Posterior cingulate gyrus (tissue), 11 donors: Measurements from ENCODE around the gene SLC17A9.
A peak's percentile ranks its signal among the peaks of the same experiment; 100 is the strongest.

Experiments used
- DNase-seq, 10 donors: peaks; one replicate each; pipeline versions ENCODE4 v3.0.0 to v3.0.0-alpha.2; 2020 to 2021; ENCODE audit warnings: mixed read lengths in 3 of 10
- intact Hi-C: fragments of 100-400 bp; cut with DNase I; formaldehyde crosslinking; loops from one replicate; pipeline ENCODE4 v1.15.1; 2023

The SLC17A9 gene, protein sequence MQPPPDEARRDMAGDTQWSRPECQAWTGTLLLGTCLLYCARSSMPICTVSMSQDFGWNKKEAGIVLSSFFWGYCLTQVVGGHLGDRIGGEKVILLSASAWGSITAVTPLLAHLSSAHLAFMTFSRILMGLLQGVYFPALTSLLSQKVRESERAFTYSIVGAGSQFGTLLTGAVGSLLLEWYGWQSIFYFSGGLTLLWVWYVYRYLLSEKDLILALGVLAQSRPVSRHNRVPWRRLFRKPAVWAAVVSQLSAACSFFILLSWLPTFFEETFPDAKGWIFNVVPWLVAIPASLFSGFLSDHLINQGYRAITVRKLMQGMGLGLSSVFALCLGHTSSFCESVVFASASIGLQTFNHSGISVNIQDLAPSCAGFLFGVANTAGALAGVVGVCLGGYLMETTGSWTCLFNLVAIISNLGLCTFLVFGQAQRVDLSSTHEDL

DNA sequence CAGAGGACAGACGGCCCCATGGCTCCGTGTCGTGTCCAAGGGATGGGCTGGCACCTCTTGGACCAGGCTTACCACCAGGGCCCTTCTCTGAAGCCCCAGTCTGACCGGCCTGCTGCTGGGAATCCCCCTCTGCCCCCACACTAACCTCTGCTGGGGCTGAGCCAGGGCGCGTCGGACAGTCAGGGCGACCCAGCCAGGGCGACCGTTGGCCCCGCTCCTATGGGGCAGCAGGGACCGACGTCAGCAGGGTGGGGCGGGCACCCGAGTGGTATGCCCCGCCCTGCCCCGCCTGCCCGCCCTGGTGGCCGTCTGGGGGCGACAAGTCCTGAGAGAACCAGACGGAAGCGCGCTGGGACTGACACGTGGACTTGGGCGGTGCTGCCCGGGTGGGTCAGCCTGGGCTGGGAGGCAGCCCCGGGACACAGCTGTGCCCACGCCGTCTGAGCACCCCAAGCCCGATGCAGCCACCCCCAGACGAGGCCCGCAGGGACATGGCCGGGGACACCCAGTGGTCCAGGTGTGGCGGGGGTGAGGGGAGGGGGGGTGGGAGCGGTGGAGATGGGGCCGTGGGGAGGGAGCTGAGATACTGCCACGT is at the start of gene SLC17A9:
SLC17A9 (plus strand) TSS at position 337 of the 595 bp plus-strand sequence; CDS start at position 459, 122 bp downstream.
- DNase-seq: peak in 5 of 10 donors; percentile 30 to 88 (median 64)

DNA sequence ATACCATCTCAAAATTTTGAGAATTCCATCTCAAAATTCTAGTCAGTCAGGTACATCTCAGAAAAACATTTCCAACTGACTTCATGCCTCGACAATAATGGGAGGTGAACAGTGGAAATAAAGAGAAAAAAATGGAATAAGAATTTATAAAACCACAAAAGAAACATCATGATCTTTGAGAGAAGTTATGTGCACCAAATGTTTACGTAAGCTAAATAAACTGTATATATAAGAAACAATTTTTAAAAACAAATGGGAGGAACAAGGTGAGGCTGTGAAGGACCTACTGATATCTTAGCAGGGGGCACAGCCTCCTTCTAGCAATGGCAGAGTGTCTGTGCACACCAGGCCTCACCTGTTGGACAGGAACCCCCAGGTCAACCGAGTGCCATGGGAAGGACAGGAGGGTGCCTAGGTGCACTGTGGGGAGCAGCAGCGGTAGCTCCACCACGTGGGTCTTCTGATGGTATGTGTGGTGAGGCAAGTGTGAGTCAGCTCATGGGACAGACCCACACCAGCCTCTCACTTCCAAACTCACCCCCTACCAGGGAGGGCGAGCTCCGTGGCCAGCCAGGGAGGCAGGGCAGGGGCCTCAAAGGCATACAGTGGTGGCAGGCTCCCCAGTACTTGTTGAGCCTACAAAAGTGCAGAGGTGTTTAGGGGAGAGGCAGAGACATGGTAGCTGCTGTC is 49.4 kb upstream of the SLC17A9 start:
- intact Hi-C loops: no loop called here
- peak in 1 of 10 donors; percentile 28 for DNase-seq

More for the DNA sequence above, at the start of gene SLC17A9:
- intact Hi-C loops: no loop called here

DNA sequence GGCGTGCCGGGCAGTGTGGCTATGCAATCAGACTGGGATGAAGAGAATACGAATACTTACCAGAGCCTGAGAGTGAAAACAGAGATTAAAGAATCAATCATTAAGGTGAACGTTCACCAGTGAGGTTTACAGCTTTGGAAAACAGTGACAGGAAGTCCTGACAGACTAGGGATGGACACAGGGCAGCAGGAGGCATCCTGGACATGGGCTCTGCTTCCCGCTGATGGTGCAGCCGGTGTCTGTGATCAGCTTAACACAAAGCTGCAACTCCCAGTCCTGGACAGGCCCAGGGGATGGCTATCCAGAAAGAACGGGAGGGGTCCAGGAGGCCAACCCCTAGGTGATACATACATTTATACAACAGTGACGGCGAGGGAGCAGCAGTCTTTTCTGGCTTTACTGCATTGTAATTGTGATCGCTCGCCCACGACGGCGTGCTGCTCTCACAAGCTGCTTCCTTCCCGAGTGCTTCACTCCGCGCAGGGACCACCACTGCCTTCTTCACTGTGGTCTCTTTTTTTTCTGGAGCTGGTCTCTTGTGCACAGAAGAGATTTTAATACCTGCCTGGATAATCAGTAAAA is 46.9 kb upstream of the SLC17A9 start:
- intact Hi-C loops: no loop called here
- peak in 1 of 10 donors; percentile 67 for DNase-seq

DNA sequence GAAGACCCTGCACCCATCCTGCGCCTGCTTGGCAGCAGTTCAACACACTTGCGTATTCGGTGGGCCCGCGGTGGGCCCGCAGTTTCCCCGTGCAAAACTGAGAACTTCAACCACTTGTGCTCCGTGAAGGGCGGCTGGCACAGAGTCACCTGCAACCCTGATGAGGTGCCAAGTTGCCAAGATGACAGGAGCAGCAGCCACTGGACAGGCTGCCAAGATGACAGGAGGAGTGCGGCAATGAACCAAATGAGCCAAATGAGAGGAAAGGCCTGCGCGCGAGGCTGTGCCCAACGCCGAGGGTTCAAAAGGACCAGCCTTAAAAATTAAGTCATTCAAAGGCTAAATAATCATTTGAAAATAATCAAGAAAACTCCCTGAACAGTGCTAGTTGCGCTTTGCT is 46.3 kb upstream of the SLC17A9 start:
- DNase-seq: peak in 1 of 10 donors; percentile 75
- intact Hi-C loops: no loop called here

DNA sequence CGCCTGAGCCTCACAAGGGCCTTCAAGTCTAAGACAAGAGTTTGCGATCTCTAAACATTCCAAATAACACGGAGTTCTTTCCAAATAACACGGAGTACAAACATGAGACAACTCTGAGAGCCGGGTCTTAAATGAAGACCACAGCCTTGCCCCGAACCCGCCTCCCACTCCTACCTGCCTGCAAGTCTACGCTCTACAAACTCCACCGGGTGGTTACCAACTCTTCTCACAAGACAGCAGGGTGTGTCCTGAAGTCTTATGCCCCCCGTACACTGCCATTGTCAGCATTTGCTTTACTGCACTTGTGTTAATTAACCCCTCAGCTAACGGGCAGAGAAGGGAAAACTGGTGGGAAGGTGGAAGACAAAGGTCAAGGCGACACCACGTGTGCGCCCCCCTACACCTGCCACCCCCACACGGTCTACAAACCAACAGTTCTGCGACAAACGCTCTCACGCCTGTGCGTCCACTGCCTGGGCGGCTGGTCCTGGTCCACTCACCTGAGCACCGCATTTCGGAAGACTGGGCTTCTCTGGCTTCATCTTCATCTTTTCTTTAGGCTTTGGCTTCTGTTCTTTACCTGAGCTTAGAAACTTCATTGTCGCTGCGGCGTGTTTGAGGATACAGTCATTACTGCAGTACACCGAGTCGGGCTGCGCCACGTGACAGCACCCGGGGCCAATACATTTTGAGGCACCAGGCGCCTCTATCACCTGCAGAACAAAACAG is 45.7 kb upstream of the SLC17A9 start:
- intact Hi-C loops: no loop called here
- DNase-seq: peak in 1 of 10 donors; percentile 48

DNA sequence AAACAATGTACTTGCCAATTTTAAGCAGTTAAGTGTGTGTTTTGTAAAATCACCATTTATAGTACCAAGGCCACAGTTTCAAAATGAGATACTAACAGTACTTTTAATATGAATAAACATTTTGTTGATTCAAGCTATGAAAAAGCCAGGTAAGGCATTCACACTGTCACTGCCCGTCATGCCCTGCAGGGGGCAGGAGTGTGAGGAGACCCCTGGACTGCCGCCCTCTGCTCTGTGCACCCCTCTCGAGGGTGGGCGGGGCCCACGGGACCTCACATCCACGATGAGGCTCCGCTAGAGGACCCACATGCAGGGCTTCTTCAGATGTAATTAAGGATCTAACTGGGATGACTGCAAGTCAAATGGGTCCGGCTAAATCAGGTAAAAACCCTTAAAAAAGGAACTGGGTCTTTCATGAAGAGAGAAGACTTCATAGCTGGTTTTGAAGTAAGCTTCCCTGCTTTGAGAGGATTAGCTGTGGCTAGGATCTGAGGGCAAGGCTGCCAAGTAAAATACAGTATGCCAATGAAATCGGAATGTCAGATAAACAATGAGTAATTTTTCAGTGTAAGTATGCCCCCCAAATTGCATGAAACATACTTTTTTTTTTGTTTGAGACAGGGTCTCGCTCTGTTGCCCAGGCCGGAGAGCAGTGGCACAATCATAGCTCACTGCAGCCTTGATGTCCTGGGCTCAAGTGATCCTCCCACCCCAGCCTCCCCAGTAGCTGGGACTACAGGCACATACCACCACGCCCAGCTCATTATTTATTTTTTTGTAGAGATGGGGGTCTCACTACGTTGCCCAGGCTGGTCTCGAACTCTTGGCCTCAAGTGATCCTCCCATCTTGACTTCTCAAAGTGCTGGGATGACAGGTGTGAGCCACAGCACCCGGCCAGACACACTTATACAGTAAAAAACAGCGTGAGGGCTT is 44.9 kb upstream of the SLC17A9 start:
- intact Hi-C loops: no loop called here

DNA sequence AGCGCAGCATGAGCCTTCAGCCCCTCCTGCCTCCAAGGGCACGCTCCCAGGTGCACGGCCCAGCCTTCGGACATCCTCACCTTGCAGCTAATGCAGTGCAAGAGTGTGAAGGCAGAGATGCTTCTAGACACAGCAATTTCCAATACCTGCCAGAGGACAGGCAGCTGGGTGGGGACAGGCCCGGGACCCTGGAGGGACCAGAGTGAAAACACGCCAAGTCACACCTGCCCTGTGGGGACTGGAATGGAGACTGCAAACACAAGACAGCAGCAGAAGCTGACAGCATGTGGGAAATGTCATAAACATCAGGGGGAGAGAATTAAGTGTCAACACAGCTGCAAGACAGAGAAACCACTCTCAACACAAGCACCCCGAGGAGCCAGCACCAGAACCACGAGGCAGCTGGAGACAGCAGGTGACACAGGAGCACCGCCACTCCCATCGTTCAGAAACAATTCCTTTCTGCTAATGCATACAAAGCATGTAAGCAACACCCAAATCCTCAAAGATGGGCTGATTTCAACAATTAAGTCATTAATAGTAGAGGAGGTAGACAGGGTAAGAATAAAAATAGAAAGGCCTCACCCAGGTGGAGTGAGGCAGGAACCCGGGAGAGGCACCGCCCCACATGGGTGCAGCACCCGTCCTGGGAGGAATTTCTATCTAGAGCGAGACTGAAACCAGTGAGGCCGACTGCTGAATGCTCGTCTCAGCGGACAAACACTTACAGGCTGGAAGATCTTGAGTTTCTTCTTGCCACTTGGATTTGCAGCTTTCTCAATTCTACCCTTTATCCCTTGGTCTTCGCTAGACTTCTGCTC is 43.3 kb upstream of the SLC17A9 start:
- intact Hi-C loops: no loop called here
- DNase-seq: peak in 1 of 10 donors; percentile 48

More for the DNA sequence above, 44.9 kb upstream of the SLC17A9 start:
- peak in 1 of 10 donors; percentile 35 for DNase-seq

DNA sequence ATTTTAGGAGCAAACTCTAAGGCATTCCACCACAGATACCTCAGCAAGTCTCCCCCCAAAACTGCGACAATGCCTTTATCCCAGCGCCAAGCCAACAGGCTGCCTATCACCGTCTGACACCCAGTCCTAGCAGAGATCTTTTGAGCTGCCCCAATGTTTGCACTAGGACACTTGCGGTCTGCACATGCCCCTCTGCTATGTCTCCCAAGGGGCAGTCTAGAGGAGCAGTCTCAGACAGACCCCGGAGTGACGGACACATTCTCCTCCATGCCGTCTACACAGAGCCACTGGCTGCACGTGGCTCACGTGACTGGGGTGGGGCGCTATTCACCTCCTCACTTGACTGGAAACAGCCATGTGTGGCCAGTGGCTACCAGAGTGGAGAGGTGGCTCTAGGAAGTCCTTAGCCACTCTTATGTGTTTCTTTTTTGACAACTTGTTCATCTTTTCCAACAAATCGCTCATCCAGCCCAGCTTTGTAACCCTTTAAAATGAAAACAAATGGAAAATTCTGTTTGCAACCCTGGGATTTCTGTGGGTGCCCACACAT is 42.2 kb upstream of the SLC17A9 start:
- DNase-seq: no peak
- intact Hi-C loops: no loop called here

DNA sequence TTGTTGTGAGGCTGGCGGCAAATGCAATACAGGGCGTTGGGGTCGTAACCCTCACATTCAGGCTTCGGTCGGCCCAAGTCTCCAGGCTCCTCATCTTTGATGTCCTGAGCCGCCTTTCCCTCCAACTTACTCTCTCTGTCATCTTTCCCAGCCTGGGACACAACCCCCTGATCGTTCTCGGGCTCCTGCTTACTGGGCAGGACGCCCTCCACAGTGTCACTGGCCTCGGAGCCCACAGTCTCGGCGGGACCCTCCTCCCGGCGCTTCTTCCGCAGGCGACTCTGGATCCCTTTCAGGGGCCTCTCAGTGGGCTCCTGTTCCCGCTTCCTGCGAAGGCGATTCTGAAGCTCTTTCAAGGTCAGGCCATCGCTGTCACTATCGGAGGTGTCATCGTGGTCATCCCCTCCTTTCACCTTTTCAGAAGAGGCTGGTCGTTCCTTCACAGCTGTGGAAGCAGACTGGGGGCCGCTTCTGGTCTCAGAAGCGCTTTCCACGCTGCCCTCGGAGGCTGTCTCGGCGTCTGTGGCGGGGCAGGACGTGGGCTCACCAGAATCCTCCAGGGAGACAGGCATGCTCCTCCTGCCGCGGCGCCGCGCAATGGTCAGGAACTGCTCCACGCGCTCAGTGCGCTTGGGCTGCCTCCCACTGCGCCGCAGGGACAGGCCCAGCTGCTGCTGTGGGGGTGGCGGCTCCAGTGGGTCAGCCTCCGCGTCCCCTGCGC is 41.6 kb upstream of the SLC17A9 start:
- peak in 1 of 10 donors; percentile 53 for DNase-seq
- intact Hi-C loops: no loop called here

DNA sequence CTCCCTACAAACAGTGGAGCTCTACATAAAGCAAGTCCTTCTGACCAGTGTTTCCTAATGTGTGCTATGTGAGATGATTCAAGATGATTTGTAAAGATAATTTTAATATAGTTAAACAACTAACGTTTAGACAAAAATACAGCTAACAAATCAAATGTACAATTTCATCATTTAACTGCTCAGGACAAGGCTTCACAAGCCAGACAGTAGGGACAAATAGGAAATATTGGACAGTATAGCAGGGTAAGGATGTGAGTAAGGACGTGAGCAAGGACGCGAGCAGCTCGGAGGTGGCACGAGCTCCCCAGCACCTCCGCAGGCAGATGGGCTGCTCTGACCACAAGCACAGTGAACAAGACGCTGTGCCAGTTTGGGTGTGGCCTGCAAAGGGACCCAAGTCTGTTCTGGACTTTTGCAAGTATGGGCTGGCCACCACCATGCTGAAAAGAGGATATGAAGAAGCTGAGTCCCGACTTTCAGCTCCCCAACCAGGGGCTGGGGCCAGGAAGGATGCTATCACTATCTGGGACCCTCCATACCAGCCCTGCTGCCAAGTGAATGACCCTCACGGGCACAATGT is 40.7 kb upstream of the SLC17A9 start:
- intact Hi-C loops: no loop called here
- DNase-seq: no peak

DNA sequence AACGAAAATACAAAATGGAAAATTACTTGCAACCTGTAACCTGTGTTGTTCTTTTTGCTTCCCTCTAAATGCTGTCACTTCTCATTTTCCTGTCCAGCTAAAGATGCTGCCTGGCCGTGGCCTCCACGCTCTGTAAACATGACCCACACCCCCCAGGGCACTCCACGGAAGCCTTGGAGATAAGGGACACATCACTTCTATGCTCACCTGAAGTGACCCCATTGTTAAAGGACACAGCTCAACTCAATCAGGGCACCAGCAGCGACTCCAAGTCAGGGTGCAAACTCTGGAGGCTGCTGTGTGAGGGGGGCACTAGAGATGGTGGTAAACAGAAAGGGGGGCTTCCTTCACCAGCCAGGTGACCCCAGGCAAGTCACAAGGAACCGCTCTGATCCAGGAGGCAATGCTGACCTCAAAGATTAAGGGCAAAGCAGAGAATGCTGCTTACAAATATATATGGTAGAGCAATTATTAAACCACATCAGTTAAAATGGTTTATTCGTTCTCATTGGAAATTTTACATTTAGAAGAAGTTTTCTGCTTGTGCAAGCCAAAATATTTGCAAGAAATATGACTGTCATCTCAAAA is 39.4 kb upstream of the SLC17A9 start:
- intact Hi-C loops: no loop called here

DNA sequence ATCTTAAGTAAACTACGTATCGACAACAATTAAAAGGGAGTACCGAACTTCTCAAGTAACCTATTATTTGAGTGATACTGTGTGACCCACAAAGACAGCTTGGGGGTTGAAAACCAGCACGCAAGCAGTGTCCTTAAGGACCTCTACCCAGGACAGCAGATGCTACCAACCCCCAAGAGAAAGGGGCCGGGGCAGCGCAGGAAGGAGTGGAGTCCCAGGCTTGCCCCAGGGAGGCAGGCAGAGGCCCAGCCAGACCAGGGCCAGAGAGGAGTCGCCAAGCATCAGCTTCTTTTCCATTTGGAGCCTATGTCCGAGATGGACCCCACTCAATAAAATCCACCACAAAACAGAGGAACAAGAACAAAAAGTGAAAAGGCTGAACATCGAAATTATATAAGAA is 38.1 kb upstream of the SLC17A9 start:
- no peak for DNase-seq
- intact Hi-C loops: no loop called here

More for the DNA sequence above, 39.4 kb upstream of the SLC17A9 start:
- no peak for DNase-seq

DNA sequence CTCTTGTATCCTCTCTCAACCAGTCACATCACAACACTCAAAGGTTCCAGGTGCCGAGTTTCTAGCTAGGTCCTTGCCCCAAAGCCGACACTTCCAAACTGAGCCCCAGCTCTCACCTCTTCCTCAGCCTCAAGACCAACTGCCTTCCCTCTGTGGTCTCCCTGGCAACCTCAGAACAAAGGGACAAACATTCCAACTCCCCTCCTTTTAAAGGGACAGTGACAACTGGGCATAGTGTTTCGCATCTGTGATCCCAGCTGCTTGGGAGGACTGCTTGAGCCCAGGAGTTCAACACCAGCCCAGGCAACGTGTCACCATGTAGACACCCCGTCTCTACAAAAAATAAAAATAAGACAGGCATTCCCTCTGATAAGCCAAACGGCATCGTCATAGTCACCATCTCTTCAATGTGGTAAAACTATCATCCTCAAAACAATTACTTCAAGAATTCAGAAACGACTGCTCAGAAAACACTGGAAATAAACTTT is 37.5 kb upstream of the SLC17A9 start:
- intact Hi-C loops: no loop called here
- DNase-seq: peak in 2 of 10 donors; percentile 39 to 45

DNA sequence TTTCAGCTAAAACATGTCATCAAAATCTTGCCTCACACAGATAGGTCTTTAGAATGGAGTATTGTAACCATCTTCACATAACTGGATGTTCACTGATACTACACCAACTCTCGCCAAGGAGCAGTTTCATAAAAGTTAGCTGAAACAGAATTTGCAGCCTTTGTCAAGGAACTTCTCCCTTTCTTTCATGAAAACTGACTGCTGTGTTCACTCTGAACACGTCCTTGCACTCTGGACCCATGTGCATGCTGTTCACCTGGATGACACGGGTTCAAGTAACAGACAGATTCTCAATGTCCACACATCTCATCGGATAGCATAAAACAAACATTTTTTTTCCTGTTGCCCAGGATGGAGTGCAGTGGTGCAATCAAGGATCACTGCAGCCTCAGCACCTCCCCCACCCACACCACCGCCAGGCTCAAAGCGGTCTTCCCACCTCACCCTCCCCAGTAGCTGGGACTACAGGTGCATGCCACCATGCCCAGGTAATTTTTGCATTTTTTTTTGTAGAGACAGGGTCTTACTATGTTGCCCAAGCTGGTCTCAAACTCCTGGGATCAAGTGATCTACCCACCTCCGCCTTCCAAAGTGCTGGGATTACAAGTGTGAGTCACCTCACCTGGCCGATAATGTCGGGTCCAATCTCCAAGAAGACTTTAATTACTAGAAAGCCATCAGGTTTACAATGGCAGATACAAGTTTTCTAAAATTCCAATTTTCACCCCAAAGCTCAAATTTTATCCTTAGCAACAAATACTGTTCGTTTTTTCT is 35.6 kb upstream of the SLC17A9 start:
- intact Hi-C loops: no loop called here
- no peak for DNase-seq

DNA sequence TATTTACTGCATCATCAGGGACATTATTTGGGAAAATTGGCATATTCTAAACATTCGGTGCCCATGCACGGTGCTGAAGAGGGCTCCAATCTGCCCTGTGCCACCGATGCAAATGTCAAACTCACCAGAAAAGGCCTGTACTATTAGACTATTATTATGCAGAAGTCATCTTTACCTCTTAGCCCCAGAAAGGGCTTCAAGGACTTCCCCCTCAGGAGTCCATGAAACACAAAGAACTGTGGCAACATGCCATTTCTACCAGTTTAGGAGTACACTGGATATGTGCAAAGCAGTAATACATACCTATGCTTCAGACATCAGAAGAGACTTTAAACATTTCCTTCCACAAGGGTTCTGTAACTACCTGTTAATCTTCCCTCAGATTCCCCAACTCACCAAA is 34.8 kb upstream of the SLC17A9 start:
- intact Hi-C loops: no loop called here
- DNase-seq: no peak

DNA sequence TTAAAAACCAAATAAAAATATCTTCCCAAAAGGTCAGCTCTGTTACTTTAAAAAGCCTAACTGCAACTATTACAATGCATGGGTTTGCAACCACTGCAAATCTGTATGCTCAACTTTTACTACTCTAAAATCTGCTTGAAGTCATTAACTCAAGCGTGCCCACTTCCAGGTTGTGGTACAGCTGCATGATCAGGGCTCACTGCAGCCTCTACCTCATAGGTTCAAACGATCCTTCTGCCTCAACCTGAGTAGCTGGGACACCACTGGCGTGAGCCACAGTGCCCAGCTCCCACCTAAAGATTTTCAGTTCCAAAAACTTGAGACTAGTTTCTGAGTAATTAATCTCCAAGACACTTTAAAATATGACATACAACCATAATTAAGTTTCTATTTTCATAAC is 34.4 kb upstream of the SLC17A9 start:
- intact Hi-C loops: no loop called here

More for the DNA sequence above, 34.4 kb upstream of the SLC17A9 start:
- DNase-seq: no peak
